ENCODE measurements around the gene ADCYAP1R1. TPM values are rescaled to one million over a fixed set of nuclear protein-coding genes. Genes with fewer than 3 reads are reported as not detected.

Gene ADCYAP1R1
- total and polyA plus RNA-seq, 10 donors, result 0.04 to 5.6 (median 0.50) TPM

DNA sequence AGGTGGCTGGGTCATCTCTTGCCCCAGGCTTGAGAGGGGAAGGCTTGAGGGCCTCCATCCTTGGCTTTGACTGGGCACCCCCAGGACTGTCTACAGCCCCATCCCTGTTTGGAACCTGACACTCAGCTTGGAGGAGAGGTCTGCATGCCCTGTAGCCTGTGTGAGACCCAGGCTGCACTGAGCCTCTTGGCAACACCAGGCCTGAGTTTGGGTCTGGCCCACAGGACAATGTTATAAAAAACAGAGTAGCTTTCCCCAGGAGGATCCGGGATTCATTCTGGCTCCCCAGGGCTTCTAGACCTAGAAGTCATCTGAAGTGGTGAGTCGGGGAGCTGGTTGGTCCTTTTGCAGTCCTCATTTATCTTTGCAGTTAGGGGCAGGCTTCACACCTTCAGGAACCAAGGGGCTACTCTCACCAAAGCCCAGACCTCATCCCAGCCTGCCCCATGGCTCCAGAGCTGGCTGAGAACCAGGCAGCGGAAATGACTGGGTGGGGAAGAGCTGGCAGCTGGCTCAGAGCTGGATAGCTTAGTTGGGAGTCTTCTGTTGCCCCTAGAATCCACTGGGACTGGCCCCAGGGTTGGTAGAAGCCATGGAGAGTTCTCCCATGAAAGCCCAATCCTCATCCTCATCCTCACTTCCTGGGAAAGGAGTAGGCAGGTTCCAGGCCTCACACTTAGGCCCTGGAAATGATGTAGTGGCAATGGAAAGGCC is 68.8 kb downstream of the ADCYAP1R1 start:
- Histone ChIP-seq H3K9me3 (no peaks in the 10 kb centered on the region), H3K27me3 (replicated peaks in 1 of 7) (peaks cover 0 to 3% (median 0%) of the 10 kb centered on the region in 7 donors), H3K4me1 (no peaks in the 10 kb centered on the region), H3K4me3 (no peak overlapping the region), H3K36me3 (no peaks in the 10 kb centered on the region), H3K27ac (no peak overlapping the region)
- TF ChIP-seq, protein P1, sequence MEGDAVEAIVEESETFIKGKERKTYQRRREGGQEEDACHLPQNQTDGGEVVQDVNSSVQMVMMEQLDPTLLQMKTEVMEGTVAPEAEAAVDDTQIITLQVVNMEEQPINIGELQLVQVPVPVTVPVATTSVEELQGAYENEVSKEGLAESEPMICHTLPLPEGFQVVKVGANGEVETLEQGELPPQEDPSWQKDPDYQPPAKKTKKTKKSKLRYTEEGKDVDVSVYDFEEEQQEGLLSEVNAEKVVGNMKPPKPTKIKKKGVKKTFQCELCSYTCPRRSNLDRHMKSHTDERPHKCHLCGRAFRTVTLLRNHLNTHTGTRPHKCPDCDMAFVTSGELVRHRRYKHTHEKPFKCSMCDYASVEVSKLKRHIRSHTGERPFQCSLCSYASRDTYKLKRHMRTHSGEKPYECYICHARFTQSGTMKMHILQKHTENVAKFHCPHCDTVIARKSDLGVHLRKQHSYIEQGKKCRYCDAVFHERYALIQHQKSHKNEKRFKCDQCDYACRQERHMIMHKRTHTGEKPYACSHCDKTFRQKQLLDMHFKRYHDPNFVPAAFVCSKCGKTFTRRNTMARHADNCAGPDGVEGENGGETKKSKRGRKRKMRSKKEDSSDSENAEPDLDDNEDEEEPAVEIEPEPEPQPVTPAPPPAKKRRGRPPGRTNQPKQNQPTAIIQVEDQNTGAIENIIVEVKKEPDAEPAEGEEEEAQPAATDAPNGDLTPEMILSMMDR (IDR thresholded peaks at IDR 0.05 in 8 of 11, conservative IDR thresholded peaks at IDR 0.05 in 3 of 11), result no peak
- TF ChIP-seq POLR2A (IDR thresholded peaks at IDR 0.05) (no peak), POLR2AphosphoS5 (IDR thresholded peaks at IDR 0.05) (no peak)
- no peak for DNase-seq
- intact Hi-C loops (cut with DNase I; ENCODE audit: low total_unique reads), result loop anchor here (5.0 kb wide), 1 partner anchor 319 kb away; no protein-coding TSS in a partner anchor
- WGBS, 5 donors, result 77 to 90% (median 79%) methylated on average over 3 of the region's 3 CpGs

DNA sequence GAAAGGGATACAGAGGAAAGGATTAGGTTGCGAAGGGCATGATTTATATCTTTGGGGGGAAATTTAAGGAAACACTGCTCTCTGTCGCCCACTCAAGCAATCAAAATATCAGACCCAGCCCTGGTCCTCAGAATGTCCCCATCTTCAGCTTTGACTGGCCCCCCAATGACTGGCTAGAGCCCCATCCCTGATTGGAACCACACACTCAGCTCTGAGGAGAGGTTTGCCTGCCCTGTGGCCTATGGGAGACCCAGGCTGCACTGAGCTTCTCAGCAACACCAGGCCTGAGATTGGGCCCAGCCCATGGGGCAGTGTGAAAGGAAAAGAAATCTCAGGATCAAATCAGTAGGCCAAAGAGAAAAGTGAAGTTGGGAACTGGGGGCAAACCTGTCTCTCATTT is 69.5 kb downstream of the ADCYAP1R1 start:
- peaks cover 0 to 3% (median 0%) of the 10 kb centered on the region in 7 donors for H3K27me3 ChIP-seq (replicated peaks in 1 of 7)
- TF ChIP-seq POLR2A (IDR thresholded peaks at IDR 0.05) (no peak), POLR2AphosphoS5 (IDR thresholded peaks at IDR 0.05) (no peak)
- TF ChIP-seq, protein P1 (IDR thresholded peaks at IDR 0.05 in 8 of 11, conservative IDR thresholded peaks at IDR 0.05 in 3 of 11), result no peak
- no peak overlapping the region for H3K4me3 ChIP-seq
- H3K4me1 ChIP-seq, result no peaks in the 10 kb centered on the region
- H3K27ac ChIP-seq, result no peak overlapping the region
- no peak for DNase-seq
- WGBS, 5 donors, result 83 to 95% (median 90%) methylated on average over 2 of the region's 2 CpGs
- H3K36me3 ChIP-seq, result no peaks in the 10 kb centered on the region
- intact Hi-C loops (cut with DNase I; ENCODE audit: low total_unique reads), result loop anchor here (5.0 kb wide), 1 partner anchor 319 kb away; no protein-coding TSS in a partner anchor
- H3K9me3 ChIP-seq, result no peaks in the 10 kb centered on the region

DNA sequence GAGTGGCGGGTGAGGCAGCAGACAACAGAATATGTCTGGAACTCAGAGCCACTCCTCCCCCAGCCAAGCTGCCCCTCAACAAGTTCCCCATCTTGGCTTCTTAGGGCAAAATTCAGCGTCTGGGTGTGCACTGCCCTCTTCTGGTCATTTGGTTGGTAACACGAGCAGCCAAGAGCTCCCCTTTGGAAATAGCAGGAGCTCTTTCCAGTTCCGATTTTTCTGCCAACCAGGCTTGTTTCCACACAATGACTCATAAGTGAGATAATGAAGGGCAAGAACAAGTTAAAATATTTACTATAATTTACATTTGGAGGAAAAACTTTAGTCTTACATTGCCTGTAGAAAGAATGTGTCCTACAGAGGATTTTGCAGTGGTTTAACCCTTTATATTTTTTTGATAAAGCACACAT is 70.5 kb downstream of the ADCYAP1R1 start:
- WGBS, 5 donors, result 0 to 4% (median 2%) methylated on average over 4 of the region's 4 CpGs
- no peaks in the 10 kb centered on the region for H3K36me3 ChIP-seq
- H3K4me3 ChIP-seq, result no peak overlapping the region
- H3K4me1 ChIP-seq, result no peaks in the 10 kb centered on the region
- no peak overlapping the region for H3K27ac ChIP-seq
- intact Hi-C loops (cut with DNase I; ENCODE audit: low total_unique reads), result loop anchor here (2.0 to 5.0 kb wide), 2 partner anchors 140 to 320 kb away; no protein-coding TSS in a partner anchor
- no peak for TF ChIP-seq POLR2A (IDR thresholded peaks at IDR 0.05)
- TF ChIP-seq POLR2AphosphoS5 (IDR thresholded peaks at IDR 0.05), result no peak
- TF ChIP-seq, protein P1 (IDR thresholded peaks at IDR 0.05 in 8 of 11, conservative IDR thresholded peaks at IDR 0.05 in 3 of 11), result peak in 9 of 11 experiments; percentile 52 to 85 (median 70)
- H3K27me3 ChIP-seq (replicated peaks in 1 of 7), result peaks cover 0 to 3% (median 0%) of the 10 kb centered on the region in 7 donors
- H3K9me3 ChIP-seq, result no peaks in the 10 kb centered on the region
- no peak for DNase-seq

DNA sequence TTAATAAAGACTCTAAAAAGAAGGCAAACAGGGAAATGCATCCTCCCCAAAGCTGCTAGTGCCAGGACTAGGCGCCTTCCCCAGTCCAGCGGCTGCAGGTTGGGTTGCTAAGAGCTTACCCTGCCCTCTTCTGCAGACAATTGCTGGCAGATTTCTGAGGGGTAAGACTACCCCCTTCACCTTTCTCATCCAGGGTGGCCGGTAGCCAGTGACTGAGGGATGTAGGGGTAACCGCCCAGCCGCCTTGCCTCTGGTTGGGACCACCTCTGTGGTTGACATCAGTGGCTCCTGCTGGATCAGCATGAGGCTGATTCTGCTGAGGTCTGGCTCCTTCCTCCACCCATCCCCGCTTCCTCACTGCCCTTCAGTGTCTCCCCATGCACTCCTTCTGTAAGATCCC is 71.2 kb downstream of the ADCYAP1R1 start:
- H3K36me3 ChIP-seq, result no peaks in the 10 kb centered on the region
- H3K4me1 ChIP-seq, result no peaks in the 10 kb centered on the region
- no peak for DNase-seq
- no peak overlapping the region for H3K4me3 ChIP-seq
- intact Hi-C loops (cut with DNase I; ENCODE audit: low total_unique reads), result loop anchor here (2.0 to 5.0 kb wide), 2 partner anchors 141 to 321 kb away; no protein-coding TSS in a partner anchor
- peaks cover 0 to 3% (median 0%) of the 10 kb centered on the region in 7 donors for H3K27me3 ChIP-seq (replicated peaks in 1 of 7)
- no peak for TF ChIP-seq POLR2A (IDR thresholded peaks at IDR 0.05)
- TF ChIP-seq, protein P1 (IDR thresholded peaks at IDR 0.05 in 8 of 11, conservative IDR thresholded peaks at IDR 0.05 in 3 of 11), result no peak
- no peak for TF ChIP-seq POLR2AphosphoS5 (IDR thresholded peaks at IDR 0.05)
- H3K9me3 ChIP-seq, result no peaks in the 10 kb centered on the region
- H3K27ac ChIP-seq, result no peak overlapping the region
- 82 to 87% (median 85%) methylated on average over 6 of the region's 6 CpGs for WGBS, 5 donors
